ENCODE measurements around the gene NME9. TPM values are rescaled to one million over a fixed set of nuclear protein-coding genes. Genes with fewer than 3 reads are reported as not detected.

Gene NME9
- total RNA-seq, 4 donors from 2014 or later, result 0.38 to 7.3 (median 2.0) TPM; not detected in 1

DNA sequence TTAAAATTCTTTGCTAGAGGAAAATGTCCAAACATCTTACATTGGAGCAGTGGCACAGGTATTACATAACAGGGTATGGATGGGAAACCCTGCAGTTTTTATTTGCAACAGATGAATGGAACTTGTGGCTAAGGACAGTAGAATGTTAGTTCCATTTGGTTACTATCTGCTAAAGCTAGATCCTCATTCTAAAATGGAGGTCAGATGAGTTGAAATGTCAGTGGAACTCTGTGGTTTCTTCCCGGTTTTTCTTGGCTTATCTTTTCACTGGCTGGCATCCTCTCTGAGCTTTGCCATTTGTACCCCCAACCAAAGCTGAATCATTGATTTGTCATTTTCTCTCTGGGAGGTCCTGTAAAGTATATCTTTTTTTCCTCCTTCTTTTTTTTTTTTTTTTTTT is 73.6 kb downstream of the NME9 start:
- H3K36me3 ChIP-seq, result peaks cover 0 to 4% of the 10 kb centered on the region in 2 donors
- no peak overlapping the region for H3K4me3 ChIP-seq
- intact Hi-C loops (cut with DNase I; ENCODE audit: low total_unique reads), result no loop called here
- H3K9me3 ChIP-seq, result no peaks in the 10 kb centered on the region
- no peaks in the 10 kb centered on the region for H3K27me3 ChIP-seq
- no peak for ATAC-seq
- H3K4me1 ChIP-seq, result peaks cover 2 to 10% of the 10 kb centered on the region in 2 donors
- no peak for DNase-seq
- H3K27ac ChIP-seq, result no peak overlapping the region
- no peak for TF ChIP-seq CTCF (IDR thresholded peaks at IDR 0.05 in 4 of 5, conservative IDR thresholded peaks at IDR 0.05 in 1 of 5)
- no peak for TF ChIP-seq POLR2A (IDR thresholded peaks at IDR 0.05)
- in situ Hi-C loops (cut with MboI; ENCODE audit: low sequenced_read_pairs in 4 of 4), result no loop called here

DNA sequence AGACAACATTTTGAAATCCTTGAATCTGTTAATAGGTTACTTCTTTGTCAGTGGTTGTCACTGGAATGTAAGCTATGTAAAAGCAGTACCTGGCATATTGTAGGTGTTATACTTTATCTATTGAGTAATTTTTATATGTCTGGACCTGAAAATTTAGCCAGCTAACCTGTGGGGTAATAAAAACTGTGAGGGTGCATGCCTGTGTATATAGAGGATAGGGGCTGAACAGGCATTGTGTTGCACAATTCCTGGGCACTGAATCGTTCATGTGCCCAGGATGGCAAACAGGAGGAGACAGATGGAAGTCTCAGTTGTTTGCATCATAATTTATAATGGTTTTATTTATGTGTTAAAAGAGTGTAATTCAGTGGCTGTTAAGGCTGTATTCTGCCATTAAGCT is 75.4 kb downstream of the NME9 start:
- DNase-seq (no peak), ATAC-seq (no peak)
- H3K4me1 ChIP-seq, result peaks cover 2 to 10% of the 10 kb centered on the region in 2 donors
- no peak overlapping the region for H3K4me3 ChIP-seq
- H3K27ac ChIP-seq, result no peak overlapping the region
- no peak for TF ChIP-seq POLR2A (IDR thresholded peaks at IDR 0.05)
- TF ChIP-seq CTCF (IDR thresholded peaks at IDR 0.05 in 4 of 5, conservative IDR thresholded peaks at IDR 0.05 in 1 of 5), result no peak
- H3K27me3 ChIP-seq, result no peaks in the 10 kb centered on the region
- in situ Hi-C loops (cut with MboI; ENCODE audit: low sequenced_read_pairs in 4 of 4) (no loop called here), intact Hi-C loops (cut with DNase I; ENCODE audit: low total_unique reads) (no loop called here)
- peaks cover 0 to 5% of the 10 kb centered on the region in 2 donors for H3K36me3 ChIP-seq
- no peaks in the 10 kb centered on the region for H3K9me3 ChIP-seq

DNA sequence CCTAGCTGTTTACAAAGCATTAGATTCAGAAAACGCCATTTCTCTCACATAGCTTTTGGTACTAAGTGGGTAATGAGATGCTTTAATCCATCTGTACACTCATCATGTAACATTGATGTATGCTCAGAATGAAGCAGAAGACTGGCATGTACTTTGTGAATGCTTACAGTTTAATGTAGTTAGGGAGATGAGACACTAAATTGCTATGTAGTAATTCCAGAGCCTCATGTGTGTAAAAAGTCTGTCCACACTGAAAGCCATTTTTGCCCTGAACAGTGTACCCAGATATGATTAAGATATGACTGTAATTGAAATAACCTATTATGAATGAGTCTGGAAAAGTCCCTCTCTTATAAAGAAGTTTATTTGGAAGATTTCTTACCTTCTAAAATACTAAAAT is 76.0 kb downstream of the NME9 start:
- Histone ChIP-seq H3K4me3 (no peak overlapping the region), H3K27me3 (no peaks in the 10 kb centered on the region), H3K4me1 (peaks cover 2 to 10% of the 10 kb centered on the region in 2 donors), H3K36me3 (peaks cover 0 to 4% of the 10 kb centered on the region in 2 donors), H3K27ac (no peak overlapping the region), H3K9me3 (no peaks in the 10 kb centered on the region)
- ATAC-seq, result no peak
- DNase-seq, result no peak
- no peak for TF ChIP-seq CTCF (IDR thresholded peaks at IDR 0.05 in 4 of 5, conservative IDR thresholded peaks at IDR 0.05 in 1 of 5)
- TF ChIP-seq POLR2A (IDR thresholded peaks at IDR 0.05), result no peak
- intact Hi-C loops (cut with DNase I; ENCODE audit: low total_unique reads), result no loop called here
- in situ Hi-C loops (cut with MboI; ENCODE audit: low sequenced_read_pairs in 4 of 4), result no loop called here

Other genes starting within 250 kb of the NME9 start
- gene DZIP1L, start 214.2 kb downstream of the NME9 start, total RNA-seq, result 1 to 10 TPM; 1.1 to 3.3 (median 1.5) TPM
- gene A4GNT, start 197.5 kb downstream of the NME9 start, total RNA-seq, result not detected
- gene DBR1, start 154.9 kb downstream of the NME9 start, total RNA-seq, result 10 to 100 TPM in 1 of 4 donors, 1 to 10 TPM in 3; 6.5 to 22.2 (median 6.6) TPM
- 10 to 100 TPM; 53.1 to 83.1 (median 65.8) TPM for gene ARMC8, start 142.6 kb downstream of the NME9 start, total RNA-seq
- 100 to 1,000 TPM in 1 of 4 donors, 10 to 100 TPM in 3; 45.8 to 149 (median 57.7) TPM for gene MRAS, start 18.7 kb upstream of the NME9 start, total RNA-seq
- 1 to 10 TPM in 1 of 4 donors, under 1 TPM in 3; 0.20 to 2.3 (median 0.77) TPM for gene ESYT3, start 104.8 kb upstream of the NME9 start, total RNA-seq